T-cell (primary cell): ENCODE results near the gene RUFY4. TPM values are rescaled to one million over a fixed set of nuclear protein-coding genes. Genes with fewer than 3 reads are reported as not detected.

Experiments
- ATAC-seq, 4 experiments: fragments of 200-7000 bp in 3 of 4; fragments of 150-1000 bp in 1 of 4; cut with Tn5 transposase; replicated peaks in 1 of 4; 1 replicate in 3 of 4; 2 replicates in 1 of 4; pipeline ENCODE4 v1.10.0; 2021; ENCODE audit warnings: moderate library complexity in 3 of 4, mild to moderate bottlenecking in 2 of 4, moderate number of reproducible peaks in 1 of 4
- CTCF ChIA-PET, 2 donors: fragments of 300-600 bp; sonication (Branson Sonifier 250); formaldehyde crosslinking; loops; one replicate each; lab custom pipeline; 2022; ENCODE audit warnings: antibody characterized with exemption in 2 of 2; lab: Charles Lee
- POLR2A ChIA-PET, 2 donors: fragments of 300-600 bp; sonication (Branson Sonifier 250); formaldehyde crosslinking; loops; one replicate each; lab custom pipeline; 2022; ENCODE audit warnings: antibody characterized with exemption in 2 of 2; lab: Charles Lee
- DNase-seq, 35 experiments: peaks; one replicate each; pipeline versions ENCODE4 v3.0.0 to v3.0.0-alpha.2; 2013 to 2023
- H3K27ac ChIP-seq: one replicate; pipeline ENCODE4 v1.5.1; 2013; ENCODE audit warnings: low read length
- H3K27me3 ChIP-seq, 2 experiments: replicated peaks in 1 of 2; 1 replicate in 1 of 2; 2 replicates in 1 of 2; pipeline versions ENCODE4 v1.6.1 to v1.7.0; 2013; ENCODE audit warnings: low read length in 1 of 2, mixed read lengths in 1 of 2; ENCODE audit not compliant: control insufficient read depth in 2 of 2, insufficient read depth in 2 of 2; ENCODE audit errors: extremely low read depth in 1 of 2
- H3K36me3 ChIP-seq, 2 donors: 1 replicate in 1 of 2; 2 replicates in 1 of 2; pipeline versions ENCODE4 v1.6.1 to v1.7.0; 2013; ENCODE audit warnings: low read length in 1 of 2; ENCODE audit not compliant: control insufficient read depth in 2 of 2, insufficient read depth in 1 of 2; ENCODE audit errors: extremely low read depth in 1 of 2
- H3K4me1 ChIP-seq, 2 experiments: 1 replicate in 1 of 2; 2 replicates in 1 of 2; pipeline versions ENCODE4 v1.6.1 to v1.7.0; 2013; ENCODE audit warnings: low read length in 2 of 2, mixed read lengths in 1 of 2; ENCODE audit not compliant: insufficient read depth in 2 of 2, control insufficient read depth in 1 of 2; ENCODE audit errors: extremely low read depth in 1 of 2
- H3K4me3 ChIP-seq, 2 donors: 1 replicate in 1 of 2; 2 replicates in 1 of 2; pipeline versions ENCODE4 v1.5.1 to v1.7.0; 2013; ENCODE audit warnings: mild to moderate bottlenecking in 2 of 2, low read length in 1 of 2, moderate library complexity in 1 of 2; ENCODE audit not compliant: control insufficient read depth in 1 of 2; ENCODE audit errors: extremely low read depth in 1 of 2
- H3K9me3 ChIP-seq: 2 replicates; pipeline ENCODE4 v1.7.0; 2013
- H3K27ac Mint-ChIP-seq, 2 donors: one replicate each; pipeline ENCODE4 v1.8.0; 2020 to 2021; ENCODE audit warnings: mild to moderate bottlenecking in 2 of 2, mixed read lengths in 2 of 2
- H3K27me3 Mint-ChIP-seq, 2 donors: one replicate each; pipeline ENCODE4 v1.8.0; 2021 to 2022; ENCODE audit warnings: mixed read lengths in 2 of 2
- H3K36me3 Mint-ChIP-seq: one replicate; pipeline ENCODE4 v1.8.0; 2021; ENCODE audit warnings: mixed read lengths
- H3K4me1 Mint-ChIP-seq, 3 donors: one replicate each; pipeline ENCODE4 v1.8.0; 2020 to 2022; ENCODE audit warnings: mixed read lengths in 3 of 3, mild to moderate bottlenecking in 1 of 3
- H3K4me3 Mint-ChIP-seq, 3 donors: one replicate each; pipeline ENCODE4 v1.8.0; 2020 to 2022; ENCODE audit warnings: mild to moderate bottlenecking in 3 of 3, mixed read lengths in 3 of 3, moderate library complexity in 3 of 3
- H3K9me3 Mint-ChIP-seq, 3 donors: one replicate each; pipeline ENCODE4 v1.8.0; 2020 to 2022; ENCODE audit warnings: mixed read lengths in 3 of 3
- WGBS: methylation state at CpG from one replicate; pipeline ENCODE4 v1.1.5; 2013; ENCODE audit warnings: missing lambda C conversion rate; ENCODE audit not compliant: insufficient coverage; 5-methylcytosine and 5-hydroxymethylcytosine counted together
- total RNA-seq, 35 experiments: library from RNA in 6 of 35; stranded (reverse) in 6 of 35; fragments of 120-200 nt in 1 of 35; gene quantifications; one replicate each; pipeline versions ENCODE4 v1.2.1 to v1.2.4 and lab custom pipeline; 2013 to 2026

The RUFY4 gene
- total RNA-seq, 5 donors from 2014 or later (not counting 1 experiment from before 2014, with no cell fraction given) = 0.18 to 1.0 (median 0.65) TPM

- WGBS = 89% methylated on average over 1 of the region's 1 CpG
These were observed 37.8 kb upstream of the RUFY4 start for GRCh38 chr2:218031261-218031660.

GRCh38 chr2:218031771-218032257 lies 37.2 kb upstream of the RUFY4 start:
- WGBS = 84% methylated on average over 7 of the region's 7 CpGs
- H3K27me3 Mint-ChIP-seq = no peaks in the 10 kb centered on the region
- POLR2A ChIA-PET = no interaction called here
- no peak overlapping the region for H3K27ac Mint-ChIP-seq
- DNase-seq (peak in 2 of 35 experiments; percentile 1 to 6), ATAC-seq (no peak)
- CTCF ChIA-PET = no interaction called here
- H3K4me1 Mint-ChIP-seq = peaks cover 0 to 13% (median 7%) of the 10 kb centered on the region in 3 donors
- no peaks in the 10 kb centered on the region for H3K36me3 ChIP-seq
- H3K4me3 Mint-ChIP-seq = no peak overlapping the region
- peaks cover 0 to 5% of the 10 kb centered on the region in 2 experiments for H3K27me3 ChIP-seq
- peaks cover 0 to 20% of the 10 kb centered on the region in 2 experiments for H3K4me1 ChIP-seq
- no peaks in the 10 kb centered on the region for H3K36me3 Mint-ChIP-seq
- no peak overlapping the region for H3K27ac ChIP-seq
- no peak overlapping the region for H3K4me3 ChIP-seq
- no peaks in the 10 kb centered on the region for H3K9me3 Mint-ChIP-seq
- no peaks in the 10 kb centered on the region for H3K9me3 ChIP-seq

More at GRCh38 chr2:218031261-218031660, 37.8 kb upstream of the RUFY4 start:
- ATAC-seq (no peak), DNase-seq (no peak)
- H3K36me3 Mint-ChIP-seq = no peaks in the 10 kb centered on the region
- Histone ChIP-seq H3K36me3 (no peaks in the 10 kb centered on the region), H3K4me3 (no peak overlapping the region), H3K9me3 (no peaks in the 10 kb centered on the region), H3K27me3 (peaks cover 0 to 5% of the 10 kb centered on the region in 2 experiments), H3K27ac (no peak overlapping the region), H3K4me1 (peaks cover 0 to 20% of the 10 kb centered on the region in 2 experiments)
- ChIA-PET CTCF (no interaction called here), POLR2A (no interaction called here)
- H3K4me1 Mint-ChIP-seq = peaks cover 0 to 11% (median 7%) of the 10 kb centered on the region in 3 donors
- H3K4me3 Mint-ChIP-seq = no peak overlapping the region
- no peak overlapping the region for H3K27ac Mint-ChIP-seq
- no peaks in the 10 kb centered on the region for H3K27me3 Mint-ChIP-seq
- no peaks in the 10 kb centered on the region for H3K9me3 Mint-ChIP-seq

- Mint-ChIP-seq H3K27me3 (no peaks in the 10 kb centered on the region), H3K9me3 (no peaks in the 10 kb centered on the region), H3K4me3 (no peak overlapping the region), H3K36me3 (no peaks in the 10 kb centered on the region), H3K27ac (no peak overlapping the region), H3K4me1 (peaks cover 0 to 13% (median 7%) of the 10 kb centered on the region in 3 donors)
- H3K36me3 ChIP-seq = no peaks in the 10 kb centered on the region
- H3K27me3 ChIP-seq = peaks cover 0 to 5% of the 10 kb centered on the region in 2 experiments
- DNase-seq = peak in 2 of 35 experiments; percentile 5 to 10
- 81% methylated on average over 2 of the region's 12 CpGs for WGBS
- ChIA-PET CTCF (interaction anchor here in 1 of 2 donors (2.9 kb wide), 1 partner anchor 243 kb away, joined by 7 read pairs; no protein-coding TSS in a partner anchor), POLR2A (no interaction called here)
- no peak overlapping the region for H3K27ac ChIP-seq
- H3K9me3 ChIP-seq = no peaks in the 10 kb centered on the region
- no peak for ATAC-seq
- no peak overlapping the region for H3K4me3 ChIP-seq
- peaks cover 0 to 20% of the 10 kb centered on the region in 2 experiments for H3K4me1 ChIP-seq
These were observed 36.5 kb upstream of the RUFY4 start for GRCh38 chr2:218032336-218033171.

GRCh38 chr2:218033208-218033589 lies 35.9 kb upstream of the RUFY4 start:
- Histone ChIP-seq H3K4me3 (no peak overlapping the region), H3K9me3 (no peaks in the 10 kb centered on the region), H3K36me3 (no peaks in the 10 kb centered on the region), H3K4me1 (peaks cover 0 to 20% of the 10 kb centered on the region in 2 experiments), H3K27ac (no peak overlapping the region), H3K27me3 (peaks cover 0 to 5% of the 10 kb centered on the region in 2 experiments)
- Mint-ChIP-seq H3K27me3 (peaks cover 0 to 3% of the 10 kb centered on the region in 2 donors), H3K9me3 (no peaks in the 10 kb centered on the region), H3K36me3 (no peaks in the 10 kb centered on the region), H3K27ac (peak overlapping the region in 1 of 2 donors; percentile 18), H3K4me1 (peaks cover 0 to 13% (median 7%) of the 10 kb centered on the region in 3 donors), H3K4me3 (peak overlapping the region in 1 of 3 donors; percentile 12)
- DNase-seq (peak in 1 of 35 experiments; percentile 4), ATAC-seq (no peak)
- 85% methylated on average over 1 of the region's 1 CpG for WGBS
- ChIA-PET CTCF (interaction anchor here in 1 of 2 donors (0.7 to 2.9 kb wide), 3 partner anchors 40 to 1345 kb away, joined by 3 to 7 read pairs (median 3); no protein-coding TSS in a partner anchor), POLR2A (no interaction called here)

GRCh38 chr2:218033590-218034496 lies 35.2 kb upstream of the RUFY4 start:
- peak in 3 of 35 experiments; percentile 14 to 20 (median 16) for DNase-seq
- peaks cover 0 to 20% of the 10 kb centered on the region in 2 experiments for H3K4me1 ChIP-seq
- peak in 3 of 4 experiments; percentile 22 to 23 (median 22) for ATAC-seq
- H3K36me3 ChIP-seq = no peaks in the 10 kb centered on the region
- no peaks in the 10 kb centered on the region for H3K9me3 ChIP-seq
- Mint-ChIP-seq H3K4me3 (peak overlapping the region; percentile 69 to 74 (median 70)), H3K27ac (no peak overlapping the region), H3K4me1 (peaks cover 2 to 13% (median 9%) of the 10 kb centered on the region in 3 donors), H3K9me3 (no peaks in the 10 kb centered on the region), H3K27me3 (peaks cover 4 to 8% of the 10 kb centered on the region in 2 donors), H3K36me3 (no peaks in the 10 kb centered on the region)
- H3K27ac ChIP-seq = no peak overlapping the region
- WGBS = 73% methylated on average over 40 of the region's 45 CpGs
- H3K27me3 ChIP-seq = peaks cover 0 to 5% of the 10 kb centered on the region in 2 experiments
- ChIA-PET POLR2A (interaction anchor here in 1 of 2 donors (0.6 kb wide), 1 partner anchor 185 kb away, joined by 4 read pairs; no protein-coding TSS in a partner anchor), CTCF (interaction anchor here (0.6 to 2.9 kb wide), 9 partner anchors 9 to 1346 kb away, joined by 3 to 7 read pairs (median 3); partner anchors contain the start of gene RUFY4 (in 1 of the 2))
- H3K4me3 ChIP-seq = peak overlapping the region; percentile 33 to 46
